Activated gamma-delta T cell treated with anti-CD3 and anti-CD28 coated beads, Interleukin-2, amount 50 U/mL, for 16 hours (primary cell): ENCODE measurements around the gene MICAL3.

Source experiments
- DNase-seq: peaks from one replicate; pipeline ENCODE4 v3.0.0-alpha.2; 2020; ENCODE audit warnings: low read depth

The MICAL3 gene

DNA sequence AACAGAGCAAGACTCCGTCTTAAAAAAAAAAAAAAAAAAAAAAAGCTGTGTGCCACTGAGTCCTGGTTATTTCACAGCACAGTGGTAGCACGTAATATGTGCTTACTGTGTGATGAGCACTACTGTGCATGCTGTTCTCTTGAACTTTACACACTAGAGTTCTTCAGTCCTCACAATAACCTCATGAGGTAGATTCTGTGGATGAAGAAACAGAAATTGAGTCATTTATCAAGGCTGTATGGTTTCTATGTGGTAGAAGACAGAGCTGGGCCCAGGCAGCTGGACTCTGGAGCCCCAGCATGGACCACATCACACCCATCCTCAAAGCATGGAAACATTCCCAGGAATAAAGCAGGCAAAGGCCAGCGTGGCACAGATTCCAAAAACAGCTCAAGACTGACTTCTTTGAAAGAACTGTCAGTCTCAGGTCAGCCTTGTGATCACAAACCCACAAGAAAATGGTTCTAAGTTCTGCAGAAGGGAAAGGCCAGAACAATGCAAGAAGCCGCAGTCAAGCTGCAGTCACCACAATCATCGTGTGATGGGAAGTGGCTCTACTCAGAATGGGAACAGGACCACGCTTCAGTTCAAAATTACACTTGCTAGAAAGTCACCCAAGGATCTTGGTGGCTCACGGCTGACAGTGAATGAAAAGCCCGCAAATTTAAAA, 49.5 kb downstream of the MICAL3 start:
- no peak for DNase-seq

DNA sequence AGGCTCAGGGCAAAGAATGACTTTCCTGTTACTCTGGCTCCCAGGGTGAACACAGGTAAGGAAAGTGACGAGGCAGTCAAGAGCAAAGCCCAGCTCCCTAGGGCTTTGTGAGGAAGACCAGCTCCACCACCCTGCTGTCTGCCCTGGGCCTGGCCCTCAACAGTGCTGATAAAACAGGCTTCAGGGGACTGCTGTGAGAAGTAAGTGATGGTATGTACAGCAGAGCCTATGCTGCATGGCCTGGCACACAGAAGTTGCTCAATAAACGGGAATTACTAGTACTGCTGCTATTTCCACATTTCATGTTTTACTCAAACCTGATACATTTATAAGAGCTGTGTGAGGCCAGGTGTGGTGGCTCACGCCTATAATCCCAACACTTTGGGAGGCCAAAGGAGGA, 50.3 kb downstream of the MICAL3 start:
- DNase-seq = no peak

DNA sequence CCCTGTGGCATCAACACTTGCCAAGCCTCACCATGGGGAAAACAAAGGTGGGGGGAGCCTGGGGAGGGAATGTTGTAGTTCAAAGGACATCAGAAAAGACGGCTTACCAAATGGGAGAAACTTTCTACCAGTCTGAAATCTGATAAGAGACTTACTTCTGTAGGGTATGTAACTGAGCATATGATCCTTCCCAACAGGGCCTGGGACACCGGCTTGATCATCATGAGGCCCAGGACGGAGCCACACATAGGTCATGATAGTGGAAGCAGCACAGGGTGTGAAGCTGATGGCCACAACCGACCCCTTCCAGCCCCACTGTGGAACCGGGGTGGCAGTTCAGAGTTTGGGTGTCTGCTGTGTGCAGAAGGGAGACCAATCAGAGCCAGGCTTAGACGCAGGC, 51.1 kb downstream of the MICAL3 start:
- DNase-seq = no peak

DNA sequence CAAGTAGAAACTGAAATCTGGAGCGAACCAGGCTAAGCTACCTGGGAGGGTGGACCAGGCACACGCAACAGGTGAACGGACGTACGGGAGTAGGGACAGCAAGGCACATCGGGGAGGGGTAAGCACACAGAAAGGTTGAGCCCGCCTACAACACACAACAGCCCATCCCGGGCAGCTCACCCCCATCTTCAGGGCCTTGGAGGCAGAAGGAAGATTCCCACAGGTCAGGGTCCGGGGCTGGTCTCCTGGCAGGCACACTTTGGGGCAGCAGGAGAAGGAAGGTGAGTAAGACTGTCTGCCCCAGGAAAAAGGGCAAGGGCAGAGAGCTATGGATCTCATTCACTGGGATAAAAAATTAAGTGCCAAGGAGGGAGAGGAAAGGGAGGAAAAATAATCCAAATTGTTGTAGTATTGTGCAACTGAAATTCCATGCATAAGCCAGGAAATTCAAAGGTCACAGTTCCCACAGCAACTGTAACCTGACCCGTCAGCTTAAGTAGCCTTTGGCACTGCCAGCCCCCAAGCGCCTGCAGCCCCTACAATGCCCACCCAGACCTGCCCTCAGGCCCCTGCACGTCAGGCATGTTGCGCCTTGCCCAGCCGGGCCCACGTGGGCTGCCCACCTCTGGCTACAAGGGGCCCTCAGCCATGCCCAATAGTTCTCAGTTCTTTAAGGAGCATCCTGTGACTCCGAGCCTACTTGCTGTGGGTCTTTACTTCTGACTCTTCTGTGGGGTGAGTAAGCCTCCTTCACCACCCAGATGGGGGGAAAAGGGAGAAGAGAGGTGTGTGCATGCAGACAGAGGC, 51.8 kb downstream of the MICAL3 start:
- no peak for DNase-seq

DNA sequence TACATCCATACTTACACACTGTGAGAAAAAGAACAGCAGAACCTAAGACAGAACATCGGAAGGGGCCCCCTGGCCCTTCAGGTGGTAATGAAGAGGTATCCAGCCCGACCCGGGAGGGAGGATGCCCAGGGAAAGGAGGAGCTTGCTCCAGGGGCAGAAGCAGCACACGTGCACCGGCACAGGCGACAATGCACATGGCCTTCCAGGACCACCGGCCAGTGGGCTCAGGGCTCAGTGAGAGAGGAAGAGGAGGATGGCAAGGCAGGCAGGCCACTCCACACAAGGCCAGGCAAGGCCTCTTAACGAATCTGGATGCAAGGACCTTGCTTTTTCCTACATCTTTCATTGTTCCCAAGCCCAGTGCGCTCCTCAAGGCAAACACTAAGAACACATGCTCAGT, 52.6 kb downstream of the MICAL3 start:
- DNase-seq = no peak

DNA sequence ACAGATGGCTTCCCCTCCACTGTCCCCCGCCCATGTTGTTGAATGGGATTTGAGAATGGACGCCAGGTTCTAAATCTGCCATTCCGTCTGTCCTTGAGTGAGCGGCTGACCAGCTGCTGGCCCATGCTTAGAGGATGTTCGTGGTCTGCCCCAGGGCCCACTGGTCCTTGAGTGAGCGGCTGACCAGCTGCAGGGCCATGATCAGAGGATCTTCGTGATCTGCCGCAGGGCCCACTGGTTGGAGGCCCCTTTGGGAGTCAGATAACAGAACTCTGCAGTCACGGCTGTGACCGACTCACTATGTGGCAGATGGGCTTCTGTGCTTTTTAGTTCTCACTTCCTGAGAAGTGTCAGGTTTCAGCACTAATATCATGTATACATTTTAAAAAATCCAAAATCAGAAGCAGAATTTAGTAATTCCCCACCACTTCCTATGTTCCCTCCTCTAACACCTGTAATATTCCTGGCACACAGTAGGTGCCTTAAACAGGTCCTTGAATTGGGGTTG, 54.1 kb downstream of the MICAL3 start:
- DNase-seq = no peak

- no peak for DNase-seq
These were observed 54.7 kb downstream of the MICAL3 start for GRCh38 chr22:17969701-17970113.

DNA sequence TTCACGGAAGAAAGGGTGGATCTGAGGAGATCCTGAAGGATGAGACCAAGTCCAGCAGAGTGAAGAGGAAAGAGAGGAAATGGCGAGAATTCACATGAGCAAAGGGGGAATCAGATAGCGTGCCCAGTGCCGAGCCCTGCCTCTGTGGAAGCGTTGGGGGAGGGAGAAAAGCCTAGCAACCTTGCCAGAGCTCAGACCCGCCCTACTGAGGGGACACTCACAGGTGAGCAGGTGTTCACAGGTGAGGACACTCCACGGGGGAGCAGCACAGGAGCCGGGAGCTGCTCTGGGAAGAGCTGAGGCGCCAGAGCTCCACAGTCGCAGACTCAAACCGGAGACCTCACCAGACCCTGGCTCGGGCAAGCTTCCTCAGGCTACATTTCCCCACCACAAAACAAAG, 56.2 kb downstream of the MICAL3 start:
- DNase-seq = no peak

- DNase-seq = no peak
These were observed 58.0 kb downstream of the MICAL3 start for GRCh38 chr22:17966403-17966717.

GRCh38 chr22:17965538-17966402, 58.6 kb downstream of the MICAL3 start:
- no peak for DNase-seq

DNA sequence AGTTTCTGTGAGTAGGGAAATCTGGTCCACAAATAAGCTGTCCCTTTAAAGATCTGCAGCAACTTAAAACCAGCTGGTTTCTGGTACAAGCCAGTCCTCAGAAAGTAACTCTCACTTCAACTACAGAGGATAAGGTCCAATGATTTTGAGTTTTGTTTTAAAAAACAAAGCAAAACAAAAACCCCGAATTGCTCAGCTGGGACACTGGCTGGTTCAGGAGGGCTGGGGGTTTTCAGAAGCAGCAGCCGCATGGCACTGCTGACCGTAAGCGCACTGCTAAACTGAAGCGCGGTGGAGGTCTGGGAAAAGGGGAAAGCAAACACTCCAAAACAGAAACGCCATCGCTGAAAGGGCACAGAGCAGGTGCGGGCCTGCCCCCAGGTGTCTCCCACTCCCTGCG, 59.7 kb downstream of the MICAL3 start:
- no peak for DNase-seq

- DNase-seq = no peak
These were observed 60.2 kb downstream of the MICAL3 start for GRCh38 chr22:17964156-17964555.

GRCh38 chr22:17963015-17963414, 61.3 kb downstream of the MICAL3 start:
- no peak for DNase-seq

DNA sequence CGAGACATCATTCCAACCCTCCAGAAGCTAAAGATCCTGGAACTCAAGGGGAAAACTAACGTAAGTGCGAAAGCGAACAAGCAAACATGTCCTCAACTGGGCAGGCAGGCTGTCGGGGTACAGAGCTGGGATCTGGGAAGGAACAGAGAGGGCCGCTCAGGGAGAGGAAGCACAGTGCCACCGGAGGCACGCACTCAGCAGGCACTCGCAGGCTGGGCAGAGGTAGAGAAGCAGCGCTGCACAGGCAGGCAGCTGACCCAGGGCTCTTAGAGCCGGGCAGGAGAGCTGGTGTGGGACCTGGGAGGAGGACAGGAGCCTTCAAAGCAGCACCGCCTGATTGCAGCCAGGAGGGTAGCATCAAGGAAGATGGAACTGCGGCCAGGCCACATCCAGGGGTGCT, 62.2 kb downstream of the MICAL3 start:
- DNase-seq = no peak

- DNase-seq = no peak
These were observed 63.0 kb downstream of the MICAL3 start for GRCh38 chr22:17961446-17961729.

DNA sequence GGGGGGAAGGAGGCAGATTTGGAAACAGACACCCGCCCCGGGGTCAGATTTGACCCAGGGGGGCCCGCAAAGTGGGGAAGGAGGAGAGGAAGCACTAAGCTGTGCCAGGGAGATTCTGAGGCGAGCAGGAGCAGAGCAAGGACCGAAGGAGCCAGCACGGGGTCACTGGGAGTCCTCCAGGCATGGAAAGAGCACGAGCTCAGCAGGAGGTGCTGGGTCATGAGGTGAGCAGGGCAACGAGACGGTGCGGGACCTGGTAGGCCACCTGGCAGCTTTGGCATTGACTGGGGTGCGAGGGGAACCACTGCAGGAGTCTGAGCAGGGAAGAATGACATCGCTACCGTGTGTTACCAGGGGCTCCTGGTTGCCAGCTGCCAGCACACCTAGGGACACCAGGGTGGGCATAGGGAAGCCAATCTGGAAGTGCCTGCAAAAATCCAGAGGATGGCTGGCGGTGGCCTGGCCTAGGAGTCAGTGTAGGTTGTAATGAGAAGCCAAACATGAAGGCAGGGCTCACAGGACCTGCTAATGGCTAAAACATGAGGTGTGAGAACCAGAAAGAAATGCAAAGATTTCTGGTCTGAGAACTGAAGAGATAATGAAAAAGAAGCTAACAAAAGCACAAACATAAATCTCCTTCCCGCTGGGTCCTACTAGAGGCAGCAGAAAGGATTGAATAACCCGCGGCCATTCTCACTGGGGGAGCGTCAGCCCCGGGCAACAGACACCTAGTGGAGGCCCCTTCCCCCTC, 63.5 kb downstream of the MICAL3 start:
- DNase-seq = no peak

DNA sequence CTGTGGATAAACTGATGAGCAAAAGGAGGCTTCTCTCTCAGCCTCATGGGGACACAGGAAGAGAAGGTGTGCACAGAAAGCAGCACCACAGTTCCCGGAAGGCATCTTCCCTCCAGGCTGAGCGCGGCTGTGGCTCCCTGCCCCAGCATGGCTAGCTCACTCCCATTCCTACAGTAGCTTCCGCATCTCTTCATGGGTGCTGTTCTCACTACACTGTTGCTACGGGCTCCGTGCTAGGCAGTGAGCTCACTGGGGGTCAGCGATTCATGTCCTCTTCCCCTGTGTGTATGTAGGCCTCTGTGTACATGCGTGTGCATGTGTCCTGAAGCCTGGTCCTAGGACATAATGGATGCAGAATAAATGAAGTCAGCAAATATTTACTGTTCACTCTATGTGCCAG, 64.3 kb downstream of the MICAL3 start:
- no peak for DNase-seq

DNA sequence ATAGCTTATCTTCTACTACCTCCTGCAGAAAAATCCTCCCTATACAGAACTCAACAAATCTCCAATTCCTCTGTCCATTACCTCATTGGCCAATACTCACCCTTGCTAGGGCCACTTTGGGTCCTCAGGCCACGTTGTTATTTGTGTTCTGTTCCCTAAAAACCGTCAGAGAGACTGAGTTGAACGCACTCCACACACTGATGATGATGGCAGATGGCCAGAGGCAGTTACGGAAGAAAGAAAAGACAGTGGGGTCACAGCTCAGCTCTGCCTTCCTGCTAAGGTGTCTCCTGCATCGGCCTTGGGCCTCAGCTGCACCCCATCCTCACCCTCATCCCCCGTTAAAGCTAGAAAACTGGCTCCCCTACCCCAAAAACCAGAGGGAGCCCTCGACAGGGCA, 66.2 kb downstream of the MICAL3 start:
- DNase-seq = no peak

GRCh38 chr22:17957693-17958092, 66.7 kb downstream of the MICAL3 start:
- DNase-seq = no peak

GRCh38 chr22:17957204-17957603, 67.2 kb downstream of the MICAL3 start:
- DNase-seq = no peak

GRCh38 chr22:17956630-17957029, 67.7 kb downstream of the MICAL3 start:
- no peak for DNase-seq
